ENCODE data around the gene THSD8. TPM values are rescaled to one million over a fixed set of nuclear protein-coding genes. Genes with fewer than 3 reads are reported as not detected.

THSD8 gene
- total RNA-seq, 1 donor from 2014 or later: not detected

Other genes with a start within 250 kb of the THSD8 start
- gene ZNF490, start 191.3 kb upstream of the THSD8 start, total RNA-seq: 10.2 and 19.6 TPM in 2 replicates
- gene ZNF791, start 191.1 kb upstream of the THSD8 start, total RNA-seq: 13.2 and 21.0 TPM in 2 replicates
- gene MAN2B1, start 135.3 kb upstream of the THSD8 start, total RNA-seq: 72.1 and 92.0 TPM in 2 replicates
- gene WDR83, start 135.3 kb upstream of the THSD8 start, total RNA-seq: 7.8 and 10.3 TPM in 2 replicates
- gene DHPS, start 120.2 kb upstream of the THSD8 start, total RNA-seq: 42.8 and 49.1 TPM in 2 replicates
- not detected in 2 replicates for gene GNG14, start 114.1 kb upstream of the THSD8 start, total RNA-seq
- gene FBXW9, start 105.4 kb upstream of the THSD8 start, total RNA-seq: 10.4 and 13.1 TPM in 2 replicates
- 17.0 and 67.3 TPM in 2 replicates for gene TNPO2, start 78.1 kb upstream of the THSD8 start, total RNA-seq
- 78.3 and 103 TPM in 2 replicates for gene TRIR, start 67.4 kb upstream of the THSD8 start, total RNA-seq
- gene GET3, start 64.6 kb upstream of the THSD8 start, total RNA-seq: 74.4 and 121 TPM in 2 replicates
- not detected in 2 replicates for gene BEST2, start 50.3 kb upstream of the THSD8 start, total RNA-seq
- 19.6 and 30.8 TPM in 2 replicates for gene HOOK2, start 26.5 kb upstream of the THSD8 start, total RNA-seq
- gene JUNB, start 10.6 kb upstream of the THSD8 start, total RNA-seq: 120 and 130 TPM in 2 replicates
- gene PRDX2, start 269 bp upstream of the THSD8 start, total RNA-seq: 215 and 236 TPM in 2 replicates
- gene RNASEH2A, start 4.5 kb downstream of the THSD8 start, total RNA-seq: 7.7 and 19.6 TPM in 2 replicates
- gene RTBDN, start 32.5 kb downstream of the THSD8 start, total RNA-seq: not detected in 2 replicates
- gene MAST1, start 36.4 kb downstream of the THSD8 start, total RNA-seq: 0.20 and 0.52 TPM in 2 replicates
- 18.5 and 34.9 TPM in 2 replicates for gene DNASE2, start 79.4 kb downstream of the THSD8 start, total RNA-seq
- not detected in 2 replicates for gene KLF1, start 85.1 kb downstream of the THSD8 start, total RNA-seq
- 23.4 and 36.5 TPM in 2 replicates for gene GCDH, start 89.1 kb downstream of the THSD8 start, total RNA-seq
- not detected in 2 replicates for gene SYCE2, start 117.2 kb downstream of the THSD8 start, total RNA-seq
- 66.3 and 71.8 TPM in 2 replicates for gene FARSA, start 131.6 kb downstream of the THSD8 start, total RNA-seq
- gene CALR, start 136.5 kb downstream of the THSD8 start, total RNA-seq: 962 and 1,180 TPM in 2 replicates
- 33.0 and 50.2 TPM in 2 replicates for gene RAD23A, start 143.8 kb downstream of the THSD8 start, total RNA-seq
- gene GADD45GIP1, start 155.2 kb downstream of the THSD8 start, total RNA-seq: 10.3 and 20.0 TPM in 2 replicates
- 0.05 TPM in 1 of 2 replicates, not detected in the other for gene DAND5, start 167.5 kb downstream of the THSD8 start, total RNA-seq
- 10.1 and 40.7 TPM in 2 replicates for gene NFIX, start 193.4 kb downstream of the THSD8 start, total RNA-seq